CD4-positive, alpha-beta memory T cell (primary cell): ENCODE results near the gene MYH7B. TPM values are rescaled to one million over a fixed set of nuclear protein-coding genes. Genes with fewer than 3 reads are reported as not detected.
A peak's percentile ranks its signal among the peaks of the same experiment; 100 is the strongest.

ENCODE experiments used
- CTCF ChIA-PET: fragments of 350-600 bp; sonication (Branson Sonifier 250); formaldehyde crosslinking; loops from one replicate; lab custom pipeline; 2021; ENCODE audit warnings: inconsistent platforms; ENCODE audit not compliant: partially characterized antibody; lab: Charles Lee
- POLR2A ChIA-PET: fragments of 350-600 bp; sonication (Branson Sonifier 250); formaldehyde crosslinking; loops from one replicate; lab custom pipeline; 2021; ENCODE audit not compliant: partially characterized antibody; lab: Charles Lee
- DNase-seq, 5 donors: peaks; one replicate each; pipeline versions ENCODE4 v3.0.0 to v3.0.0-alpha.2; 2020 to 2022; ENCODE audit warnings: mixed read lengths in 1 of 5
- H3K27ac ChIP-seq: one replicate; pipeline ENCODE4 v1.7.0; 2013; ENCODE audit warnings: low read depth, low read length
- H3K27me3 ChIP-seq: 2 replicates; pipeline ENCODE4 v1.7.0; 2013; ENCODE audit warnings: mild to moderate bottlenecking, low read length, moderate library complexity; ENCODE audit not compliant: insufficient read depth
- H3K36me3 ChIP-seq: 2 replicates; pipeline ENCODE4 v1.7.0; 2013; ENCODE audit warnings: mild to moderate bottlenecking, low read length, moderate library complexity; ENCODE audit not compliant: insufficient read depth
- H3K4me1 ChIP-seq: 2 replicates; pipeline ENCODE4 v1.7.0; 2013; ENCODE audit warnings: mild to moderate bottlenecking, low read length, moderate library complexity; ENCODE audit not compliant: insufficient read depth
- H3K4me3 ChIP-seq, 2 donors: one replicate each; pipeline ENCODE4 v1.7.0; 2013; ENCODE audit warnings: low read length in 2 of 2, mild to moderate bottlenecking in 1 of 2
- H3K9me3 ChIP-seq, 2 donors: one replicate each; pipeline ENCODE4 v1.7.0; 2013; ENCODE audit warnings: low read length in 2 of 2, control low read depth in 1 of 2; ENCODE audit not compliant: control insufficient read depth in 1 of 2
- H3K27ac Mint-ChIP-seq, 7 donors: one replicate each; pipeline ENCODE4 v1.8.0; 2020 to 2021; ENCODE audit warnings: mixed read lengths in 7 of 7, mild to moderate bottlenecking in 6 of 7, inconsistent platforms in 3 of 7, moderate library complexity in 3 of 7
- H3K27me3 Mint-ChIP-seq, 2 donors: one replicate each; pipeline ENCODE4 v1.8.0; 2020 to 2021; ENCODE audit warnings: mixed read lengths in 2 of 2
- H3K36me3 Mint-ChIP-seq, 2 donors: one replicate each; pipeline ENCODE4 v1.8.0; 2020 to 2021; ENCODE audit warnings: mixed read lengths in 2 of 2, inconsistent platforms in 1 of 2, mild to moderate bottlenecking in 1 of 2
- H3K4me1 Mint-ChIP-seq, 4 donors: one replicate each; pipeline ENCODE4 v1.8.0; 2020 to 2021; ENCODE audit warnings: mixed read lengths in 4 of 4, mild to moderate bottlenecking in 1 of 4
- H3K4me3 Mint-ChIP-seq, 8 donors: one replicate each; pipeline ENCODE4 v1.8.0; 2020 to 2021; ENCODE audit warnings: mixed read lengths in 8 of 8, mild to moderate bottlenecking in 7 of 8, moderate library complexity in 6 of 8, inconsistent platforms in 3 of 8
- H3K9me3 Mint-ChIP-seq, 8 donors: one replicate each; pipeline ENCODE4 v1.8.0; 2020 to 2021; ENCODE audit warnings: mixed read lengths in 8 of 8, mild to moderate bottlenecking in 5 of 8, inconsistent platforms in 3 of 8, moderate library complexity in 1 of 8
- intact Hi-C: fragments of 100-400 bp; cut with micrococcal nuclease; formaldehyde crosslinking; loops from one replicate; pipeline ENCODE4 v1.15.1; 2023
- polyA plus RNA-seq, 2 donors: library from polyadenylated mRNA; unstranded; fragments of 300-500 nt; fragmentation: Illumina TruSeq; gene quantifications; one replicate each; pipeline ENCODE4 v1.2.3, GENCODE V29; 2021
- total RNA-seq, 2 experiments: library from RNA; stranded (reverse); gene quantifications; one replicate each; pipeline ENCODE4 v1.2.3, GENCODE V29; 2021

The MYH7B gene
- total and polyA plus RNA-seq, 4 experiments from 2014 or later = 0.32 to 0.47 (median 0.39) TPM; not detected in 1

GRCh38 chr20:34952671-34953070 is 3.0 kb upstream of the MYH7B start:
- no peak overlapping the region for H3K27ac Mint-ChIP-seq
- ChIA-PET POLR2A (interaction anchor here (1.3 kb wide), 1 partner anchor 77 kb away, joined by 4 read pairs; no protein-coding TSS in a partner anchor), CTCF (interaction anchor here (8.2 kb wide), 1 partner anchor 79 kb away, joined by 100 read pairs; the partner anchor contains the start of genes ACSS2 and GGT7)
- no peaks in the 10 kb centered on the region for H3K9me3 Mint-ChIP-seq
- Histone ChIP-seq H3K9me3 (no peaks in the 10 kb centered on the region), H3K27ac (no peak overlapping the region), H3K27me3 (no peaks in the 10 kb centered on the region), H3K4me1 (peaks cover 13% of the 10 kb centered on the region), H3K4me3 (no peak overlapping the region), H3K36me3 (peaks cover 3% of the 10 kb centered on the region)
- peak overlapping the region in 2 of 8 donors; percentile 6 to 26 for H3K4me3 Mint-ChIP-seq
- peaks cover 19 to 29% (median 25%) of the 10 kb centered on the region in 4 donors for H3K4me1 Mint-ChIP-seq
- peaks cover 11 to 25% of the 10 kb centered on the region in 2 donors for H3K36me3 Mint-ChIP-seq
- no peak for DNase-seq
- intact Hi-C loops = no loop called here
- no peaks in the 10 kb centered on the region for H3K27me3 Mint-ChIP-seq

GRCh38 chr20:34953960-34954359 is 1.7 kb upstream of the MYH7B start:
- Histone ChIP-seq H3K27ac (no peak overlapping the region), H3K9me3 (no peaks in the 10 kb centered on the region), H3K36me3 (peaks cover 3% of the 10 kb centered on the region), H3K4me3 (no peak overlapping the region), H3K27me3 (no peaks in the 10 kb centered on the region), H3K4me1 (peaks cover 13% of the 10 kb centered on the region)
- H3K27me3 Mint-ChIP-seq = no peaks in the 10 kb centered on the region
- H3K27ac Mint-ChIP-seq = peak overlapping the region in 1 of 7 donors; percentile 25
- H3K9me3 Mint-ChIP-seq = no peaks in the 10 kb centered on the region
- CTCF ChIA-PET = interaction anchor here (8.2 kb wide), 1 partner anchor 80 kb away, joined by 100 read pairs; the partner anchor contains the start of genes ACSS2 and GGT7
- peaks cover 19 to 29% (median 25%) of the 10 kb centered on the region in 4 donors for H3K4me1 Mint-ChIP-seq
- no peak for DNase-seq
- intact Hi-C loops = loop anchor here (2.0 kb wide), 1 partner anchor 139 kb away; the partner anchor contains the start of gene TRPC4AP
- H3K4me3 Mint-ChIP-seq = peak overlapping the region in 3 of 8 donors; percentile 12 to 18 (median 15)
- POLR2A ChIA-PET = interaction anchor here (4.3 kb wide), 1 partner anchor 79 kb away, joined by 34 read pairs; the partner anchor contains the start of gene ACSS2
- peaks cover 11 to 23% of the 10 kb centered on the region in 2 donors for H3K36me3 Mint-ChIP-seq

GRCh38 chr20:34954904-34955230 is 801 bp upstream of the MYH7B start:
- peaks cover 4 to 16% of the 10 kb centered on the region in 2 donors for H3K36me3 Mint-ChIP-seq
- H3K9me3 ChIP-seq = no peaks in the 10 kb centered on the region
- peaks cover 19 to 28% (median 23%) of the 10 kb centered on the region in 4 donors for H3K4me1 Mint-ChIP-seq
- intact Hi-C loops = loop anchor here (1.0 to 2.0 kb wide), 3 partner anchors 37 to 138 kb away; partner anchors contain the start of genes ACSS2 and TRPC4AP
- no peaks in the 10 kb centered on the region for H3K27me3 Mint-ChIP-seq
- H3K27ac ChIP-seq = peak overlapping the region; percentile 71
- CTCF ChIA-PET = interaction anchor here (0.5 to 8.2 kb wide), 4 partner anchors 12 to 142 kb away, joined by 3 to 100 read pairs (median 4); partner anchors contain the start of genes ACSS2 and GGT7
- H3K36me3 ChIP-seq = no peaks in the 10 kb centered on the region
- H3K4me3 ChIP-seq = peak overlapping the region; percentile 45 to 88
- POLR2A ChIA-PET = interaction anchor here (1.5 to 4.3 kb wide), 4 partner anchors 11 to 129 kb away, joined by 4 to 34 read pairs (median 6); partner anchors contain the start of genes ACSS2 and GGT7
- H3K4me3 Mint-ChIP-seq = peak overlapping the region; percentile 93 to 100 (median 97)
- no peaks in the 10 kb centered on the region for H3K27me3 ChIP-seq
- DNase-seq = no peak
- H3K4me1 ChIP-seq = peaks cover 13% of the 10 kb centered on the region
- H3K9me3 Mint-ChIP-seq = no peaks in the 10 kb centered on the region
- peak overlapping the region; percentile 93 to 98 (median 98) for H3K27ac Mint-ChIP-seq

- Histone ChIP-seq H3K27me3 (no peaks in the 10 kb centered on the region), H3K4me3 (peak overlapping the region; percentile 45 to 88), H3K9me3 (no peaks in the 10 kb centered on the region), H3K36me3 (no peaks in the 10 kb centered on the region), H3K4me1 (peaks cover 13% of the 10 kb centered on the region), H3K27ac (peak overlapping the region; percentile 71)
- H3K9me3 Mint-ChIP-seq = no peaks in the 10 kb centered on the region
- ChIA-PET POLR2A (interaction anchor here (1.2 to 4.3 kb wide), 5 partner anchors 12 to 962 kb away, joined by 4 to 34 read pairs (median 5); partner anchors contain the start of genes ACSS2, GGT7 and RALY), CTCF (interaction anchor here (0.8 to 8.2 kb wide), 8 partner anchors 11 to 141 kb away, joined by 3 to 100 read pairs (median 4); partner anchors contain the start of genes ACSS2 and GGT7)
- H3K27me3 Mint-ChIP-seq = no peaks in the 10 kb centered on the region
- peak overlapping the region; percentile 93 to 100 (median 97) for H3K4me3 Mint-ChIP-seq
- no peak for DNase-seq
- intact Hi-C loops = no loop called here
- peaks cover 19 to 28% (median 25%) of the 10 kb centered on the region in 4 donors for H3K4me1 Mint-ChIP-seq
- peak overlapping the region; percentile 93 to 98 (median 98) for H3K27ac Mint-ChIP-seq
- H3K36me3 Mint-ChIP-seq = peaks cover 0 to 12% of the 10 kb centered on the region in 2 donors
Measured at GRCh38 chr20:34956041-34956458, 382 bp downstream of the MYH7B start.

GRCh38 chr20:34956751-34957472 is 1.2 kb downstream of the MYH7B start:
- H3K4me3 ChIP-seq = no peak overlapping the region
- POLR2A ChIA-PET = interaction anchor here (4.3 kb wide), 1 partner anchor 82 kb away, joined by 34 read pairs; the partner anchor contains the start of gene ACSS2
- H3K4me1 ChIP-seq = peaks cover 13% of the 10 kb centered on the region
- H3K9me3 ChIP-seq = no peaks in the 10 kb centered on the region
- H3K27me3 Mint-ChIP-seq = no peaks in the 10 kb centered on the region
- H3K27me3 ChIP-seq = no peaks in the 10 kb centered on the region
- H3K27ac Mint-ChIP-seq = peak overlapping the region in 5 of 7 donors; percentile 7 to 98 (median 93)
- peak overlapping the region in 6 of 8 donors; percentile 17 to 100 (median 97) for H3K4me3 Mint-ChIP-seq
- peaks cover 19 to 28% (median 25%) of the 10 kb centered on the region in 4 donors for H3K4me1 Mint-ChIP-seq
- peaks cover 0 to 7% of the 10 kb centered on the region in 2 donors for H3K36me3 Mint-ChIP-seq
- H3K27ac ChIP-seq = no peak overlapping the region
- H3K9me3 Mint-ChIP-seq = no peaks in the 10 kb centered on the region
- intact Hi-C loops = no loop called here
- no peaks in the 10 kb centered on the region for H3K36me3 ChIP-seq
- DNase-seq = no peak
- CTCF ChIA-PET = interaction anchor here (1.1 to 8.2 kb wide), 3 partner anchors 83 to 122 kb away, joined by 6 to 100 read pairs (median 7); partner anchors contain the start of genes ACSS2 and GGT7

- DNase-seq = no peak
- Histone ChIP-seq H3K36me3 (no peaks in the 10 kb centered on the region), H3K4me3 (no peak overlapping the region), H3K27me3 (no peaks in the 10 kb centered on the region), H3K4me1 (no peaks in the 10 kb centered on the region), H3K27ac (no peak overlapping the region), H3K9me3 (no peaks in the 10 kb centered on the region)
- H3K27me3 Mint-ChIP-seq = no peaks in the 10 kb centered on the region
- peaks cover 0 to 5% (median 2%) of the 10 kb centered on the region in 4 donors for H3K4me1 Mint-ChIP-seq
- CTCF ChIA-PET = no interaction called here
- intact Hi-C loops = no loop called here
- no peak overlapping the region for H3K27ac Mint-ChIP-seq
- H3K36me3 Mint-ChIP-seq = no peaks in the 10 kb centered on the region
- POLR2A ChIA-PET = no interaction called here
- no peak overlapping the region for H3K4me3 Mint-ChIP-seq
- no peaks in the 10 kb centered on the region for H3K9me3 Mint-ChIP-seq
Measured at GRCh38 chr20:34964486-34964885, 8.8 kb downstream of the MYH7B start.
